Activated CD8-positive, alpha-beta memory T cell treated with anti-CD3 and anti-CD28 coated beads, Interleukin-2, amount 50 U/mL, for 4 hours (primary cell): ENCODE measurements around the gene PCNT.
"Not testable (repeated sequence)": the region's sequence is repeated elsewhere in the genome, so short reads cannot be mapped to it uniquely, and the experiment has no call there.

ENCODE experiments used
- DNase-seq: peaks from one replicate; pipeline ENCODE4 v3.0.0-alpha.2; 2020

Gene PCNT

GRCh38 chr21:46455575-46456385, 131.8 kb downstream of the PCNT start:
- DNase-seq: no peak

GRCh38 chr21:46456750-46457149, 132.8 kb downstream of the PCNT start:
- no peak for DNase-seq

DNA sequence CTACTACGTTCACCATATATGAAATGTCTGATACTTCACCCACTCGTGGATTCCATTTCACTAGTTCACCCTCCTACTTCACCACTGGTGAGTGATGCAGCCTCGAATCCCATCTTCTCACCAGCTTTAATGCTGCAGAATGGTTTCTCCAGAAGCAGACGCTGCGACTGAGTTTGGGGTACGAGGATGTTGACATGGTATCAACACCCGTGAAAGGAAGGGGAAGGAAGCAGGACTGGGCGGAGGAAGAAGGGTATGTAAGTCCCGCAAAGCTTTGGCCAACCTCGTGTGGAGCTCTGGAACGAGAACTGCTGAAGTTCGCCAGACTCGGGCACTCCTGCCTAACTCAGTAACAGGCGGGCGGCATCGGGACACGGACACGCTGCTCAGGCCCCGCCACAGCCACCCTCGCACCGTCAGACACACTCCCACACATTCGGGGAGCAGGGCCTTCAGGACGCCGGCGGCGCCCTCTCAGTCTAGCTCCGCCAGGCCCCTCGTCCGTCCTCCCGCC, 133.9 kb downstream of the PCNT start:
- peak; percentile 25 for DNase-seq

- peak; percentile 91 for DNase-seq
These were observed 134.5 kb downstream of the PCNT start, which contains the start of gene DIP2A for GRCh38 chr21:46458315-46459023. TSS of gene DIP2A (plus strand) at chr21:46458891. CDS start at chr21:46459132, 241 bp downstream.

GRCh38 chr21:46459024-46459355, 135.0 kb downstream of the PCNT start:
- no peak for DNase-seq

DNA sequence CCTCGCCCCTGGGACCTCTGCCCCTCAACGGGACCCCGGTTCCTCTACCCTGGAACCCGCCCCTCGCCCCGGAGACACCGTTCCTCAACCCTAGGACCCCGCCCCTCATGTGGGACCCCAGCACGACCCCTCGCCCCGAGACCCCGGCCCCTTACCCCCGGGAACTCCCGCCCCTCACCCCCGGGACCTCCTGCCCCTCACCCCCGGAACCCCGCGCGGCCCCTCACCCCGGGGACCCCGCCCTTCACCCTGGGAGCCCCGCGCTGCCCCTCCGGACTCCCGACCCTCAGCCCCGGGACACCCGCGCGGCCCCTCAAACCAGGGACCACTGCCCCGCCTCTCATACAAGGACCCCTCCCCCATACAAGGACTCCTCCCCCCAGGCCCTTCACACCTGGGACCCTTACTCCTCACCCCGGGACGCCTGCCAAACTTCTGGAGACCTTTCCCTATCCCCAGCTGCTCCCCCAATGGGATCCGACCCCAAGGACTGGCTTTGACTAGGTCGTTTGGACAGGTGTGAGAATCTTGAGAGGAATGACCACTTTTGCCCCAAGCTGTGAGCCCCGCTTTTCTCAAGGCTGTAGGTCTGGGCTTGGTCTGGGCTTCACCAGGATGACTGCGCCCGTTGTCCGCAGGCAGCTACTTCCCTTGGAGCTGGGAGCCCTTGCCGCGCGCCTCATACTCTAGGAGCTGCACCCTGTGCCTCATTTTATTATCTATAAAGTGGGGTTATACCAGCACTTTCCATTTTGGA, 135.6 kb downstream of the PCNT start:
- DNase-seq: no peak

DNA sequence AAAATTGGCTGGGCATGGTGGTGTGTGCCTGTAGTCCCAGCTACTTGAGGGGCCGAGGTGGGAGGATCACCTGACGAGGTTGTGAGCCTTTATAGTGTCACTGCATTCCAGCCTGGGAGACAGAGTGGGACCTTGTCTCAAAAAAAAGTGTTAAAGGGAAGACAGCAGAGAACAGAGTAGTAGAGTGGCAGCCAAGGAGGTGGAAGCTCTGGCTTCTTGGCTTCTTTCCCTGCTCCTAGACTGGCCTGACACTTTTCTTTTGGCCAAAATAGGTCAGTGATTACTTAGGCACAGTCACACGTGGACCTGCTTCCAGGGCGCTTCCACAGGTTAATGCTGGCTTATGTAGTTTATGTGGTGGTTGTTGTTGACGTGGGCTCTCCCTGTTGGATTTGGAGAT, 138.0 kb downstream of the PCNT start:
- DNase-seq: no peak

DNA sequence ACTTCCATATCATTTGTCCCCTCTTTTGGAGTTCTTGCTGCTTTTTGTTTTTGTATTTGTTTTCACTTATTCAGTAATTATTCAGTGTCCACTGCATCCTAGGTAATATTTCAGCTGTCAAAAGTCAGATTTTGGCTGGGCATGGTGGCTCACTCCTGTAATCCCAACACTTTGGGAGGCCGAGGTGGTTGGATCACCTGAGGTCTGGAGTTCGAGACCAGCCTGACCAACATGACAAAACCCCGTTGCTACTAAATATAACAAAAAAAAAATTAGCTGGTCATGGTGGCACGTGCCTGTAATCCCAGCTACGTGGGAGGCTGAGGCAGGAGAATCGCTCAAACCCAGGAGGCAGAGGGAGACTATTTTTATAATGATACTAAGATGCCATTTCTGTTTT, 141.2 kb downstream of the PCNT start:
- not testable (repeated sequence) for DNase-seq

GRCh38 chr21:46465651-46466050, 141.7 kb downstream of the PCNT start:
- no peak for DNase-seq

DNA sequence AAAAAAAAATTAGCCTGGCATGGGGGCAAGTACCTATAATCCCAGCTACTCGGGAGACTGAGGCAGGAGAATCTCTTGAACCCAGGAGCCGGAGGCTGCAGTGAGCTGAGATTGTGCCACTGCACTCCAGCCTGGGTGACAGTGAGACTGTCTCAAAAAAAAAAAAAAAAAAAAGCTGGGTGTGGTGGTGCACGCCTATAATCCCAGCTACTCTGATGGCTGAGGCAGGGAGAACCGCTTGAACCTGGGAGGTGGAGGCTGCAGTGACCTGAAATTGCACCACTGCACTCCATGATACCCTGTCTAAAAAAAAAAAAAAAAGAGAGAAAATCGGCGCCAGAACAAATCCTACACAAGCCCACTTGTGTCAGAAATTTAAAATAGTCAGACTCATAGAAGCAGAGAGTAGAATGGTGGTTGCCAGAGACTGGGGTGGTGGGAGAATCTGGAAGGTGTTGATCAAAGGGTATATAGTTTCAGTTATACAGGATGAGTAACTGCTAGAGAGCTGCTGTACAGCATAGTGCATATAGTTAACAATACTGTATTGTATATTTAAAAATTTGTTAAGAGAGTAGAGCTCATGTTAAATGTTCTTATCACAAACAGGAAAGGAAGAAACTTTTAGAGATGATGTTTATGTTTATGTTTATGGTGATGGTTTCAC, 144.3 kb downstream of the PCNT start:
- DNase-seq: no peak

DNA sequence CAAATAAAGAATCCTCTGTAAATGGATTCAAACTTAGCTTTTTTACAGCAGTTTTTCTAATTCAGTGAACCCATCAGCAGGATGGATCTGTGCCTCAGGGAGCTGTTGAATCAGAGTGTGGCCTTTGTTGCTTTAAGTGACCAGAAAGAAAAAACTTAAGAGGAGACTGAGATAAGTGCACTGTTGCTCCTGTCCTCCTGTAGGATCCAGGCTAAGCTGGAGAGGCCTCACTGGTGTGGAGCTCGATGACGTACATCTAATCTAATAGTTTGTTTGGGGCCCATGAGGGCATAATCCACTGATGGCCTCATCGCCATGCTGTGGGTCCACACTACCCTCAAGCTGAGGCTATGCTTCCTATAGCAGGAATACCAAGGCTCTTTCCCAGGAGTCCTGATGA, 145.3 kb downstream of the PCNT start:
- no peak for DNase-seq

DNA sequence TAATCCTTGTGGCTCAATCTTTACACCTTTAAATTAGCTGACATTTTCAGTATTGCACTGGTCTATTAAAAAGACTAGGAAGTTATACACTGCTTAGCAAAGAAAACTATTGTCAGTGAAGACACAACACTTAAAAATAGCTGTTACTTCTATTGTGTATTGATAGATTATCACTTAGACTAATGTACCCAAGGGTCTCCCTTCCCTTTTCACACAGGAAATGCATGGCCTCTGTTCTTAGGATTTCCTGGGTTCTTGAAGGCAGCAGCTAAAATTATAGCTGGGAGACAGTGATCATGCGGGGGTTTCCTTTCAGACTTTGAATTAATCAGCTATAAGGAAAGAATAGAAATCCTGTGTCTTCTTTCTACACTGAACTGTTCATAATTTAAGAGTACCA, 147.6 kb downstream of the PCNT start:
- no peak for DNase-seq

DNA sequence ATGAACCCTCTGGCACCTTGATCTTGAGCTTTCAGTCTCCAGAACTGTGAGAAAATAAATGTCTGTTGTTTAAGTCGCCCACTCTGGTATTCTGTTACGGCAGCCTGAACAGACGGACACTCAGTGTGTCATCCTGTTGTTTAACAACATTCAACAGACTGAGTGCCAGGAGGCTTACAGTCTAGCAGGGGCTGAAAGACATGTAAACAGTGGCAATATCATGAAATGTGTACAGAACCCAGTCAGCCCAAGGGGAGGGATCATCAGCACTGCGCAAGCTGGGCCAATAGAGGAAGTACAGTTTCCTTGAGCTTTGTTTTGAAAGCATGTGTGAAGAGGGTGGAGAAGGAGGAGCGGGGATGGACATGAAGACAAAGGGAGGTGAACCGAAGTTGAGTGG, 148.3 kb downstream of the PCNT start:
- DNase-seq: no peak

DNA sequence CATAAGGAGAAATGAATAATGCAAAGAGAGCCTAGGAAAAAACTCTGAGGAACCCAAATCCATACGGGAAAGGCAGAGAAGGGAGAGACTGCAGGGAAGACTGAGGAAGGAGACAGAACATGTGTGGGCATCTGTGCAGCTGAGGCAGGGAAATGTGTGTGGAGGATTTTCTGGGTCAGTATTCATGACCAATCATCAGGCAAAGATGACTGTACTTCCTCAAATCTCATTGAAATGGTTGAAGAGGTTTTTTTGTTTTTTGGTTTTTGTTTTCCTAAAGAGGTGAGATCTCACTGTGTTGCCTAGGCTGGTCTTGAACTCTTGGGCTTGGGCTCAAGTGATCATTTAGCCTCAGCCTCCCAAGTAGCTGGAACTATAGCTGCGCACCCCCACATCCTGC, 150.4 kb downstream of the PCNT start:
- DNase-seq: no peak

- no peak for DNase-seq
These were observed 151.3 kb downstream of the PCNT start for GRCh38 chr21:46475296-46475695.

DNA sequence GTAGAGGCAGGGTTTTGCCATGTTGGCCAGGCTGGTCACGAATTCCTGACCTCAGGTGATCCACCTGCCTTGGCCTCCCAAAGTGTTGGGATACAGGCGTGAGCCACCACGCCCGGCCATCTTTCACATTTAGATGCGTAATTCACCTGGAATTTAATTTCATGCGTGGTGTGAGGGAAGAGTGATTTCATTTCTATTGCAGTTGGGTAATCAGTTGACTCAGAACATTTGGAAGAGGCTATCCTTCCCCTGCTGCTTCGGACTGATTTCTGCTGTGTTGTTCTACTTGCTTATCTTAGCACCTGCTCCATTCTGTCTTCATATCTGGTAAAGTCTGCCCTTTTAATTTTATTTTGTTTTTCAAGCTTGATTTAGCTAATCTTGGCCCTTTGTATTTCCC, 153.8 kb downstream of the PCNT start:
- DNase-seq: no peak

- no peak for DNase-seq
These were observed 155.0 kb downstream of the PCNT start for GRCh38 chr21:46478910-46479309.

- DNase-seq: no peak
These were observed 156.5 kb downstream of the PCNT start for GRCh38 chr21:46480466-46480865.

DNA sequence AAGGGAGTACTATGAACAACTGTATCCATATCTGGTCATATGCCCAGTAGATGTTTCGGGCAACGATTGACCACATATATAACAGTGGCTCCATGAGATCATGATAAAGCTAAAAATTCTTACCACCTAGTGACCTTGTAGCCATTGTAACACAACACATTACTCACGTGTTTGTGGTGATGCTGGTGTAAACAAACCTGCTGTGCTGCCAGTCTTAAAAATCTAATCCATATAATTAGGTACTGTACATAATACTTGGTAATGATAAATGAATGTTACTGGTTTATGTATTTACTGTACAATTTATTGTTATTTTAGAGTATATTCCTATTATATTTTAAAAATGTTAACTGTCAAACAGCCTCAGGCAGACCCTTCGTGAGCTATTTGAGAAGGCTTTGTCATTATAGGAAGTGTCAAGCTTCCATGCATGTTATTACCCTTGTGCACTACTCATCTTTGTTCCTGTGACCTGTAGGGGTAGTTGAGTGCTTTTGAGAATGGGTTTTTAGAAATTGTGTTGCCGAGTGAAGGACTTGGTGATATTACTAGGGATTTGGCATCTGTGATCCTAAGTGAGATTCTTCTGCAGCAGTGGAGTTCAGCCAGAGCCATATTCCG, 158.4 kb downstream of the PCNT start:
- DNase-seq: no peak

GRCh38 chr21:46482846-46483231, 158.9 kb downstream of the PCNT start:
- DNase-seq: no peak

DNA sequence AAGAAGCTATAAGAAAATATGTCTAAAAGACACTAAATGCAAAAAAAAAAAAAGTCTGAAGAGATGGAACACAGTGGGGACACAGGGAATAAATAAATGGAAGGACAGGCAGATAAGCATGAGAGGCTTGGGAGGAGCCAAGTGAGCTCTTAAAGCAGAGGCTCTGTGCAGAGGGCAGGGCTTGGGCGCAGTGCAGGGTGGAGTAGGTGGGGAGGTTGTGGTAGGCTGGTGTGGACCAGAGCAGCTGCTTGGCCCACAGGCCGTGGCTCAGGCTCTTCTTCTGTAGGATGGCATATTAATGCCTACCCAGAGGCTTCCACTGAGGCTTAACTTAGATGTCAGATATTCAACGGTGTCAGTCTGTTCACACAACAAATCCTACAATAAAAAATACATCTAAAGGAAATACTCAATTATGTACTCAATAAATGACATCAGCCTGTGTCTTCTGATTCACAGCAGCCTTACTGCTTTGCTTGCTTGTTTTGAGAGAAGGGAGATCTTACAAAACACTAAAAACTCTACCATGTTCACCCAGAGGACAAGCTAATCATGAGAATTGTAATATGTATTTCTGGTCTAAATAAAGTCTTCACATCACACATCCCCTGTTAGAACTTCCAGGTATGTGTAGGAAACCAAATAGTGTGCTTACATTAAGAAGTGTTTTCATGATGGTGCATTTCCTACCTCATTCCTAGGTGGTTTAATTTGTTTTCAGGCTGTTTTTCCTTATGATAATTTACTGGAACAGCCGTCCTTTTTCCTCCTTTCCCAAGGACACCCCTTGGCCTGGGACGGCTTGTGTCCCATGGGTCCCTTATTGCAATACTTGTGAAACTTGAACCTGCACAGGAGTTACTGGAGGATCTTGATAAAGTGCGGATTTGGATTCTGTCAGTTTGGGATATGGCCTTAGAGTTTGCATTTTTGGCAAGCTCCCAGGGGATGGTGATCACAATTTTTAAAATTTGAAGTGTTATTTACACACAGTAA, 159.6 kb downstream of the PCNT start:
- no peak for DNase-seq
